Calu3 (cell line): ENCODE results near the gene SMIM28. TPM values are rescaled to one million over a fixed set of nuclear protein-coding genes. Genes with fewer than 3 reads are reported as not detected.

Experiments used
- BruUV-seq: library from RNA; stranded (reverse); fragments of 400-500 nt; replicated peaks from 2 replicates; lab custom pipeline; 2021; lab: Mats Ljungman, UMichigan
- CTCF ChIA-PET: fragments of 300-600 bp; sonication (Branson Sonifier 250); formaldehyde crosslinking; loops from one replicate; lab custom pipeline; 2022; ENCODE audit warnings: antibody characterized with exemption; lab: Charles Lee
- DNase-seq: peaks from one replicate; pipeline ENCODE4 v3.0.0; 2022
- H3K27ac Mint-ChIP-seq: one replicate; pipeline ENCODE4 v1.8.0; 2022; ENCODE audit warnings: mixed read lengths; ENCODE audit not compliant: unreplicated experiment
- H3K27me3 Mint-ChIP-seq: one replicate; pipeline ENCODE4 v1.8.0; 2022; ENCODE audit warnings: mixed read lengths; ENCODE audit not compliant: unreplicated experiment
- H3K36me3 Mint-ChIP-seq: one replicate; pipeline ENCODE4 v1.8.0; 2022; ENCODE audit warnings: mild to moderate bottlenecking, moderate library complexity, mixed read lengths; ENCODE audit not compliant: insufficient read depth, unreplicated experiment
- H3K4me1 Mint-ChIP-seq: one replicate; pipeline ENCODE4 v1.8.0; 2022; ENCODE audit warnings: mild to moderate bottlenecking, low read depth, mixed read lengths; ENCODE audit not compliant: unreplicated experiment
- H3K4me3 Mint-ChIP-seq: one replicate; pipeline ENCODE4 v1.8.0; 2022; ENCODE audit warnings: mild to moderate bottlenecking, low read depth, moderate library complexity, mixed read lengths; ENCODE audit not compliant: unreplicated experiment
- H3K9me3 Mint-ChIP-seq: one replicate; pipeline ENCODE4 v1.8.0; 2022; ENCODE audit warnings: low read depth, mixed read lengths; ENCODE audit not compliant: unreplicated experiment
- intact Hi-C: fragments of 100-400 bp; cut with micrococcal nuclease; formaldehyde crosslinking; loops from one replicate; pipeline ENCODE4 v1.10.0; 2022; ENCODE audit not compliant: unreplicated experiment
- total RNA-seq: library from RNA; stranded (reverse); gene quantifications from 2 replicates; pipeline ENCODE4 v1.2.3, GENCODE V29; 2022
- TF ChIP-seq, protein P1 (sequence below): fragments of 200-600 bp; IDR thresholded peaks from one replicate; pipeline ENCODE4 v1.8.0; 2022; ENCODE audit warnings: antibody characterized with exemption; ENCODE audit not compliant: unreplicated experiment

The SMIM28 gene
- total RNA-seq, 1 experiment from 2014 or later: not detected

- no peak overlapping the region for H3K27ac Mint-ChIP-seq
- no peaks in the 10 kb centered on the region for H3K36me3 Mint-ChIP-seq
- DNase-seq: no peak
- no peaks in the 10 kb centered on the region for H3K9me3 Mint-ChIP-seq
- TF ChIP-seq, protein P1, sequence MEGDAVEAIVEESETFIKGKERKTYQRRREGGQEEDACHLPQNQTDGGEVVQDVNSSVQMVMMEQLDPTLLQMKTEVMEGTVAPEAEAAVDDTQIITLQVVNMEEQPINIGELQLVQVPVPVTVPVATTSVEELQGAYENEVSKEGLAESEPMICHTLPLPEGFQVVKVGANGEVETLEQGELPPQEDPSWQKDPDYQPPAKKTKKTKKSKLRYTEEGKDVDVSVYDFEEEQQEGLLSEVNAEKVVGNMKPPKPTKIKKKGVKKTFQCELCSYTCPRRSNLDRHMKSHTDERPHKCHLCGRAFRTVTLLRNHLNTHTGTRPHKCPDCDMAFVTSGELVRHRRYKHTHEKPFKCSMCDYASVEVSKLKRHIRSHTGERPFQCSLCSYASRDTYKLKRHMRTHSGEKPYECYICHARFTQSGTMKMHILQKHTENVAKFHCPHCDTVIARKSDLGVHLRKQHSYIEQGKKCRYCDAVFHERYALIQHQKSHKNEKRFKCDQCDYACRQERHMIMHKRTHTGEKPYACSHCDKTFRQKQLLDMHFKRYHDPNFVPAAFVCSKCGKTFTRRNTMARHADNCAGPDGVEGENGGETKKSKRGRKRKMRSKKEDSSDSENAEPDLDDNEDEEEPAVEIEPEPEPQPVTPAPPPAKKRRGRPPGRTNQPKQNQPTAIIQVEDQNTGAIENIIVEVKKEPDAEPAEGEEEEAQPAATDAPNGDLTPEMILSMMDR: no peak
- intact Hi-C loops: no loop called here
- no peaks in the 10 kb centered on the region for H3K27me3 Mint-ChIP-seq
- H3K4me1 Mint-ChIP-seq: no peaks in the 10 kb centered on the region
- H3K4me3 Mint-ChIP-seq: no peak overlapping the region
- CTCF ChIA-PET: no interaction called here
- BruUV-seq: no TSS peak
Observed at GRCh38 chr6:138378463-138378862, 758 bp downstream of the SMIM28 start.

- Mint-ChIP-seq H3K36me3 (no peaks in the 10 kb centered on the region), H3K27ac (no peak overlapping the region), H3K9me3 (no peaks in the 10 kb centered on the region), H3K27me3 (no peaks in the 10 kb centered on the region), H3K4me1 (no peaks in the 10 kb centered on the region), H3K4me3 (no peak overlapping the region)
- DNase-seq: no peak
- CTCF ChIA-PET: interaction anchor here (0.7 kb wide), 1 partner anchor 120 kb away, joined by 3 read pairs; no protein-coding TSS in a partner anchor
- intact Hi-C loops: no loop called here
- TF ChIP-seq, protein P1: no peak
- no TSS peak for BruUV-seq
Observed at GRCh38 chr6:138382498-138383265, 5.0 kb downstream of the SMIM28 start.

GRCh38 chr6:138383776-138384175 is 6.1 kb downstream of the SMIM28 start:
- Mint-ChIP-seq H3K9me3 (no peaks in the 10 kb centered on the region), H3K27ac (no peak overlapping the region), H3K27me3 (no peaks in the 10 kb centered on the region), H3K36me3 (no peaks in the 10 kb centered on the region), H3K4me1 (no peaks in the 10 kb centered on the region), H3K4me3 (no peak overlapping the region)
- CTCF ChIA-PET: no interaction called here
- intact Hi-C loops: no loop called here
- no TSS peak for BruUV-seq
- no peak for DNase-seq
- TF ChIP-seq, protein P1: no peak

GRCh38 chr6:138386897-138387296 is 9.2 kb downstream of the SMIM28 start:
- no peaks in the 10 kb centered on the region for H3K36me3 Mint-ChIP-seq
- CTCF ChIA-PET: no interaction called here
- no peaks in the 10 kb centered on the region for H3K9me3 Mint-ChIP-seq
- H3K4me3 Mint-ChIP-seq: no peak overlapping the region
- TF ChIP-seq, protein P1: no peak
- H3K27me3 Mint-ChIP-seq: no peaks in the 10 kb centered on the region
- no peak for DNase-seq
- no peak overlapping the region for H3K27ac Mint-ChIP-seq
- H3K4me1 Mint-ChIP-seq: no peaks in the 10 kb centered on the region
- intact Hi-C loops: no loop called here
- no TSS peak for BruUV-seq
